ENCODE data around the gene CYP17A1.
A peak's percentile ranks its signal among the peaks of the same experiment; 100 is the strongest.
"Not testable (repeated sequence)": the region's sequence is repeated elsewhere in the genome, so short reads cannot be mapped to it uniquely, and the experiment has no call there.

The CYP17A1 gene

DNA sequence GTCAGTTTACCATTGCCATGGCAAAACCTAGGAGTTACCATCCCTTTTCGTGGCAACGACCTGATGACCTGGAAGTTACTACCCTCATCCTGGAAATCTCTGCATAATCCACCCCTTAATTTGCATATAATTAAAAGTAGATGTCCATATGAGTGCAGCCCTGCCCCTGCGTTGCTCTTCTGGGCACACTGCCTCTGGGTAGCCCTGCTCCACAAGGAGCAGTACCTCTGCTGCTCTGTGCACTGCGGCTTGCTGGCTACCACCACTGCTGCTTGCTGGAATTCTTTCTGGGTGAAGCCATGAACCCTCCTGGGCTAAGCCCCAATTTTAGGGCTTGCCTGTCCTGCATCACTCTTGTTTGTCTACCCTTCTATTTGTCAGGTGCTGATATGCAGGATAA is 12.5 kb downstream of the CYP17A1 start:
- H3K27ac ChIP-seq, result no peak overlapping the region
- ChIA-PET CTCF (no interaction called here), POLR2A (ENCODE audit: low non-redundant PET) (no interaction called here)
- no peak for DNase-seq (ENCODE audit: low spot score)
- TF ChIP-seq CTCF (conservative IDR thresholded peaks at IDR 0.05; ENCODE audit: low read depth), result no peak

DNA sequence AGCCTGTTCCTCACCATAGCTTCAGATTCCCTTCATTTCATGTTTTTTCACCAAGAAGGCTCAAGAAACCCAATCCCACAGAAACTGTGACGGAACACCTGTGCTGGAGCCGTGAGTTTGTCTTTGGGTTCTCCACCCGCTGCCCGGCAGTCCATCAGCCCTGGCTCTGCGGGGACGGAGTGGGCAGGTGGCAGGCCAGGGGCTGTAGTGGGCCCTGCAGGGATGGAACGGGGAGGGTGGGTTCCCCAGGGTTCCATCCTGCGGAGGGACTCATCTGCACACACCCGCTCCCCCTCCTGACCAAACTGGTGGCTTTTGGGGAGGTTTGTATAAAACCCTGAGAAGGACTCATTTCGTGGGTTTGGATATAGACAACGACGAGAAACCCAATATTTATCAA is 15.0 kb downstream of the CYP17A1 start:
- POLR2A ChIA-PET (ENCODE audit: low non-redundant PET), result no interaction called here
- CTCF ChIA-PET, result no interaction called here
- no peak for TF ChIP-seq CTCF (conservative IDR thresholded peaks at IDR 0.05; ENCODE audit: low read depth)
- H3K27ac ChIP-seq, result no peak overlapping the region; the same call in 1 of the 2 replicates
- no peak for DNase-seq (ENCODE audit: low spot score)

- ChIA-PET CTCF (interaction anchor here (0.6 to 0.9 kb wide), 4 partner anchors 15 to 590 kb away, joined by 3 to 5 read pairs (median 3); no protein-coding TSS in a partner anchor), POLR2A (ENCODE audit: low non-redundant PET) (interaction anchor here (0.6 kb wide), 1 partner anchor 8 kb away, joined by 3 read pairs; no protein-coding TSS in a partner anchor)
- not testable (repeated sequence) for H3K27ac ChIP-seq; DNase-seq (ENCODE audit: low spot score)
Measured at GRCh38 chr10:102820008-102820407, 17.2 kb downstream of the CYP17A1 start.

DNA sequence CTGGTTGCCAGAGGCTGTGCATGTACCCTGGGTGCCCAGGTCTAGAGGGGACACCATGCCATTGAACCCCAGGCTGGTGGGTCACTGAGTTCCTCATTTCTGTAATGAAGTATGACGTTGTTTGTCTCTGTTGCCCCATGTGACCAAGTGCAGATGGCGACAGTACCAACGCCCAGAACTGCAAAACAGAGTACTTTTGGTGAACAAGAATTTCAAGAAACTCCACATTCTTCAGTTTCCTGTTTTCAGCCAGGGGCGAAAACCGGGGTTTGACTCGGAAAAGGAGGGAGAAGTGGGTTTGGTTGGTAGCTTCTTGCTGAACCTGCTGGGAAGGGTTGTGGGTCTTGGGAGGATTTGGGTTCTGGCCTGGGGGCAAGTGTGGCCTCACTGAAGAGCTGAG is 18.2 kb downstream of the CYP17A1 start:
- DNase-seq (ENCODE audit: low spot score), result no peak
- H3K27ac ChIP-seq, result peak overlapping the region; percentile 12
- POLR2A ChIA-PET (ENCODE audit: low non-redundant PET), result no interaction called here
- CTCF ChIA-PET, result interaction anchor here (0.6 kb wide), 1 partner anchor 64 kb away, joined by 4 read pairs; no protein-coding TSS in a partner anchor
- no peak for TF ChIP-seq CTCF (conservative IDR thresholded peaks at IDR 0.05; ENCODE audit: low read depth)

DNA sequence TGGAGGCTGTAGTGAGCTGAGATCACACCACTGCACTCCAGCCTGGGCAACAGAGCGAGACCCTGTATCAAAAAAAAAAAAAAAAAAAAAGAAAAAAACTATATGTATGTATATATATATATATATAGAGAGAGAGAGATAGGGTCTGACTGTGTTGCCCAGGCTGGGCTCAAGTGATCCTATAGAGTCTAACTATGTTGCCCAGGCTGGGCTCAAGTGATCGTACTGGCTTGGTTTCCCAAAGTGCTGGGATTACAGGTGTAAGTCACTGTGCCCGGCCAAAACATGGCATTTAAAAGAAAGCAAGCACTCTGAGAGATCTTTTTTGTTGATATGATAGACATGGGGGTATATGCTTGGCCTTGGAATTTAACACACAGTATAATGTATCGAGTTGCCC is 20.0 kb downstream of the CYP17A1 start:
- TF ChIP-seq CTCF (conservative IDR thresholded peaks at IDR 0.05; ENCODE audit: low read depth), result no peak
- H3K27ac ChIP-seq, result peak overlapping the region; percentile 82; the same call in 1 of the 2 replicates
- ChIA-PET POLR2A (ENCODE audit: low non-redundant PET) (no interaction called here), CTCF (interaction anchor here (0.6 to 0.7 kb wide), 2 partner anchors 50 to 411 kb away, joined by 4 to 9 read pairs; no protein-coding TSS in a partner anchor)
- DNase-seq (ENCODE audit: low spot score), result no peak

DNA sequence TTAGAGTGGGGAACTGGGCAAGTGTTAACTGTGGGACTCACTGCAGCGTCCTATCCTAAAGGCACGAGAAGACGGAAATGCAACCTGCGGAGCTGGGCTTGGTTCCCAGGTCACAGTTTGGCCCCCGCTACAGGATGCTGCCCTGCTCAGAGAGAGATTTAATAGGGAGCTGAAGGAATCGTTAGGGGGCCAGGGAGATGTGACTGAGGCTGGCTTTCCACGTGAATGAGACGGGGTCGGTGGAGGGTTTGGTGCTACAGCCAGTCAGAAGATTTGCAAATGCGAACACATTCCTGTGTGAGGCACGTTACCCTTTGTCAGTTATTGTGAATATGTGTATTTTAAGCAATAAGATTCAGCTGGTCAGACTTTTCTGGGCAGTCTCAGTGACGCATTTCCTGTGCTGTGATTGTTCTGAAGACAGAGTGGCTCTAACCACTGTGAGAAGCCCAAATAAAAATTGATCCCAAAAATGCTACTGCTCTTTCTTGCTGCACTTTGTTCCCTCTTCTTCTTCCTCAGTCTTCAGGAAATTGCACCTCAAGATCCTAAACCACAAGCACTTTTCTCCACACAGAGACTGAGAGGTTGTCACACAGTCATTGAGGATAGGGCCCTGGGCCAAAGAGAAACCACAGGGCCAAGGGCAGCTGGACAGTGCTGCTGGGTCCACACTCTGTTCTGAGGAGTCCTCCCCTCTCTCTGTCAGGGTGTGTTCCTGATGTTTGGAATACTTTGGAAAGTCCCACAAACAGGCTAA is 21.2 kb downstream of the CYP17A1 start:
- CTCF ChIA-PET, result interaction anchor here (0.5 kb wide), 1 partner anchor 352 kb away, joined by 3 read pairs; no protein-coding TSS in a partner anchor
- TF ChIP-seq CTCF (conservative IDR thresholded peaks at IDR 0.05; ENCODE audit: low read depth), result no peak
- POLR2A ChIA-PET (ENCODE audit: low non-redundant PET), result no interaction called here
- DNase-seq (ENCODE audit: low spot score), result no peak
- peak overlapping the region; percentile 82 for H3K27ac ChIP-seq
